ENCODE data around the gene U2AF2.

Gene U2AF2

DNA sequence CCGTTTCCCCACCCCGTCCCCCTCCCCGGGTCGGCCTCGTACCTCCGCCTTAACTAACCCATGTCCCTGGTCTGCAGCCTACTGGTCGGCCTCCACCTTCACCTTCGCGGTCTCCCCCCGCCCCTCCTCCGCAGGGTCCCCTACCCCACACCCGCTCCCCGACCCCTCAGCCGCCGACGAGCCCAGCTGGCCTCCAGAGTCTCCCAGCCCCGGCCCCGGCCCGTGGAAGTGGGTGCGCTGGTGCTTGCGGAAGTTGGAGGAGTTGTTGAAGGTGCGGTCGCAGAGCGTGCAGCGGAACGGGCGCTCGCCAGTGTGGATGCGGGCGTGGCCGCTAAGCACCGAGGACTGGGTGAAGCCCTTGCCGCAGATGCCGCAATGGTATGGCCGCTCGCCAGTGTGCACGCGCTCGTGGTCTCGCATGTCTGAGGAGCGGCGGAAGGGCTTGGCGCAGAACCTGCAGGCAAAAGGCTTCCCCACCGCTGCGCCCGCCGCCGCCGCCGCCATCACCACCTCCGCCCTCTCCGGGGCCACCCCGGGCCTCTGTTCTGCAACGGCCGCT, 33.1 kb upstream of the U2AF2 start:
- no peak for DNase-seq (ENCODE audit: low read depth)

- no peak for DNase-seq (ENCODE audit: low read depth)
Measured at GRCh38 chr19:55622242-55622969, 32.4 kb upstream of the U2AF2 start.

- no peak for DNase-seq (ENCODE audit: low read depth)
Measured at GRCh38 chr19:55623130-55623529, 31.7 kb upstream of the U2AF2 start.

- DNase-seq (ENCODE audit: low read depth) = no peak
Measured at GRCh38 chr19:55623561-55623960, 31.3 kb upstream of the U2AF2 start.

GRCh38 chr19:55624109-55625003, 30.5 kb upstream of the U2AF2 start, which contains the start of gene ZNF784:
TSS of gene ZNF784 (minus strand) at chr19:55624566. CDS start at chr19:55624561, 5 bp downstream.
- DNase-seq (ENCODE audit: low read depth) = peak; percentile 81

GRCh38 chr19:55625004-55625326, 29.9 kb upstream of the U2AF2 start:
- no peak for DNase-seq (ENCODE audit: low read depth)

DNA sequence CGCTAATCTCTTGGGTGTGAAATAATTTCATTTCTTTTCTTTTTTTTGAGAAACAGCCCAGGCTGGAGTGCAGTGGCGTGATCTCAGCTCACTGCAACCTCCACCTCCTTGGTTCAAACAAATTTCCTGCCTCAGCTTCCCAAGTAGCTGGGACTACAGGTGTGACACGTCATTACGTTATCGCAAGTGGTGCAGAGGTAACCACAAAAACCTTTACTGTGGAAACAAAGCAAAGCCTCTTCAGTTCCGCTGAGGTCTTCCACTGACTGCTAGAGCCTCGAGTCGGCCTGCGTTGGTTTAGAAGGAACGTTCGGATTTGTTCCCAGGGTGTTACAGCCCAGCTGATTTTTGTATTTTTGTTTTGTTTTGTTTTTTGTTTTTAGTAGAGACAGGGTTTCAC, 28.5 kb upstream of the U2AF2 start:
- DNase-seq (ENCODE audit: low read depth) = no peak

DNA sequence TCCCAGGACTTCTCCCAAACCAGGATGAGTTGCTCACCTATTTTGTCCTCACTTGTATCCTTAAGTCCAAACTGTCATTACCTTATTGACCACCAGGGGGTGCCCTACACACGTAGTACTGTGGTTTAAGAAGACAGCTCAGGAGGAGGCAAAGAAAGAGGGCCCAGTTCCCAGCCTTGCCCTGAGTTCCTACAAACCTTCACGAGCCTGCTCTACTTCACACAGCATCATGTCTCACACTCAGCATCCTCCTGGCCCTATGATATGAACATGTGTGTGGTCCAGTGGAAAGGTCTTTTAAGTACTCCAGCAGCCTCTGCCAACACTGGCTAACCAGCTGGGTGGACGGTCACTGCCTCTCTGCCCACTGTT, 22.4 kb upstream of the U2AF2 start:
- peak; percentile 83 for DNase-seq (ENCODE audit: low read depth)

GRCh38 chr19:55633861-55634260, 21.0 kb upstream of the U2AF2 start:
- DNase-seq (ENCODE audit: low read depth) = no peak

DNA sequence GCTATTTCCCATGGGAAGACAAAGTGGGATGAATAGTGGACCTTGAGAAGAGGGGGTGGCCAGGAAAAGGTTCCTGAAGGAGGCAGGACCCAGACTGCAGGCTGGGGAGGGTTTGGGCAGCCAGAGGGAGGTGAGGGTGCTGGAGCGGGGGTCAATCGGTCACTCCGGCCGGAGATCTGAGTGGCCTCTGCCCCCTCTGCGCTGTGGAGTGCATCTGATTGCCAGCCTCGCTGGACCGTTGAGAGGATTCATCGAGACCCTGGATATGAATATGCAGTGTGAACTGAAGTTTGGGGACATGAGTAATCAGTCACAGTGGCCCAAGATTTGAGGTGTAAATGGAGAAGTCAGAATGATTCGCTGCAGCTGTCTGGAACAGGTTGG, 19.5 kb upstream of the U2AF2 start:
- no peak for DNase-seq (ENCODE audit: low read depth)

GRCh38 chr19:55635856-55636440, 18.9 kb upstream of the U2AF2 start:
- DNase-seq (ENCODE audit: low read depth) = no peak

DNA sequence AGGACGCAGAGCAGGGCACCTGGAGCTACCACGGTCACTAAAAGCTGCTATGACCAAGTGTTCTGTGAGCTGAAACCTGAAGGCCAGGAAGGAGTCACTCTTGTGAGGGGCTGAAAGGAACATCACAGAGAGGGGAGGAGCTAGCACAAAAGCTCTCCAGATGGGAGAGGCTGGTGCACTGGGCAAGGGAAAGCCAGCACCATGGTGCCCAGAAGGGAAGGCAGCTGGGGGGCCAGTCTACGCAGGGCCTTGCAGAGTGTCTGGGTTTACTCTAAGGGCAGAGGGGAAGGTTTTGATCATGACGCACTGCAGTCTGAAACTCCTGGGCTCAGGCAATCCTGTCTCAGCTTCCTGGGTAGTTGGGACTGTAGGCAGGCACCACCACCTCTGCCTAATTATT, 18.1 kb upstream of the U2AF2 start:
- no peak for DNase-seq (ENCODE audit: low read depth)

DNA sequence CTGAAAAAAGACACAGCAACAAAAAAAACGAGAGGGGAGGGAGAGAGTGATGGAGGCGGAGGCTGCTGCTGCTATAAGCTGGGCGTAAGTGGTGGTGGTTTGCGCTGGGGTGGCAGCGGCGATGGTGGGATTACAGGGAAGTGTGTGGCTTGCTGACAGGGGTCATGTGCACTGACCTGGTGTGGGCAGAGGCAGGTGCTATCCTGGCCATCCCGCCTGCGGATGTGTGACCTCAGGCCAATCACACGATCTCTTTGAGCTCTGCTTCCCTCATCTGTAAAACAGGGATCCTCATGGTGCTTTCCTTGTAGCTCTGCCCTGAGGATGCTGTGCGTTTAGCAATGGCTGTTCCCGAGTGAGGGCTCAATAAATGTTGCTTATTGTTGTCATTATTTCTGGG, 17.3 kb upstream of the U2AF2 start:
- no peak for DNase-seq (ENCODE audit: low read depth)

DNA sequence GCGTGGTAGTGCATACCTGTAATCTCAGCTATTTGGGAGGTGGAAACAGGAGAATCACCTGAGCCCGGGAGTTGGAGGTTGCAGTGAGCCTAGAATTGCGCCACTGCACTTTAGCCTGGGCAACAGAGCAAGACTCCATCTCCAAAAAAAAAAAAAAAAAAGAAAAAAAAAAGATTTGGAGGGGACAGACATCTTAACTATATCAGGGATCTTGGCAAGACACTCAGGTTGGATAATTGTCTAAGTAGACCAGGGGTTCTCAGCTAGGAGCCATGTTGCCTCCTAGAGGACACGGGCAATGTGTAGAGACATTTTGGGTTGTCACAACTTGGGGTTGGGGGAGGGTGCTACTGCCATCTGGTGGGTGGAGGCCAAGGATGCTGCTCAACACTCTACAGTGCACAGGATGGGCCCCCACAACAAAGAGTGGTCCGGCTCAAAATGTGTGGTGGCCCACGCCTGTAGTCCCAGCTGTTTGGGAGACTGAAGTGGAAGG, 15.9 kb upstream of the U2AF2 start:
- no peak for DNase-seq (ENCODE audit: low read depth)

DNA sequence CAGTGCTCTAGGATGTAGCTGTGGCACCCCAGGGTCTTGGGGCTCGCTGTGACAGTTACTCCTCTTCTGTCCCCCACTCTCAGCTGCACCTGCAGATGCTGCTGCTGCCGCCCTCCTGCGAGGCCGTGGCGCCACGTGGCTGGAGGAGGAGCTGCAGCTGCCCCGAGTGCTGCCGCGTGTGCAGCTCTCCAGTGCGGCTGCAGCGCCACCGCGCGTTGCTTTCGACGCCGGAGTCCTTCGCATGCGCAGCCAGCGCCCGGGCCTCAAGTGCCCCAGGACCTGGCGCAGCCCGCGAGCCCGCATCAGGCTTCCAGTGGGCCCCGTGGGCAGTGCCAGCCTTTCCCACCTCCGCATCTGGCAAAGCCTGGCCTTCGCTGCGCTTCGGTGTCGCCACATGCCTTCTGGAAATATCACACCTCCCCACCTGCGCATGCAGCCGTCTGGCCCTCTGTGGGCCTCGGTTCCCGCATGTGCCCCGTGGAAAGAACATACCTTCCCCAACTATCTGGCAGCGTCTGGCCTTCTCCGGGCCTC, 14.7 kb upstream of the U2AF2 start:
- DNase-seq (ENCODE audit: low read depth) = no peak

DNA sequence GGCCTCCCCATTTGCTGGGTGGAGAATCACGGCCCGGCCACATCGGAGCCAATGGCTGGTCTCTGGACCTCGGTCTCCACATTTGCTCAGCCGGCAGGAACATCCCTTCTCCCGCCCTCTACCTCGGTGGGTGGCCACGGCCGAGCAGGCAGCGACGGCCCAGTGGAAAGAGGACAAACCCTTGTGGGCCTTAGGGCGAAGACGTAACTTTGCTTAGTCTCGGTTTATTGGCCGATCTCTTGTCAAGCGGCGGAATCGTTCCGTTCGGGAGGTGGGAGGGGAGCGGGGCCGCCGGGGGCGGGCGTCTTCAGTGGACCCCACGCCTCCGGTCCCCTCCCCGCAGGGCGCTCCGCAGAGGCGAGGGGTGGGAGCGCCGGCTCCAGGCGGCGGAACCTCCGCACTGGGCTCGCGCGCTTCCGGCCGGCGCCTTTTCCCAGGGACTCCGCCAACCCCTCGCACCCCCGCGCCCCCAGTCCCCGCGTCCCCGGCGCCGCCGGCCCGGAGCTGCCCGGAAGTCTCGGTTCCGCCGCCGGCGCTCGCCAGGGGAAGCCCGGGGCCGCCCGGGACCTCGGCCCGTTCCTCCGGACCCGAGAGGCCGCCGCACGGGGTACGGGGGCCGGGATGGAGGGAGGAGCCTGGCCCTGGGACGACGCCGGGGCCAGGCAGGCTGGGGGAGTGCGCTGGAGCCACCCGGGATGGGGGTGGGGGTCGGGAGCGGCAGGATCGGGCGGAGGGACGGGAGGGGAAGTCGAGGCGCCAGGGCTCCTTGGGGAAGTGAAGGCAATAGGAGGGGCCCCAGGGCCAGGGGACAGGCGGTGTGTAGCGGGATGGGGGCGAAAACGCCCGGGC, 14.0 kb upstream of the U2AF2 start, which contains the start of gene ZNF580:
TSS of gene ZNF580 (plus strand) at position 426 of the 849 bp plus-strand sequence. CDS start 1,507 bp downstream, outside the sequence.
- no peak for DNase-seq (ENCODE audit: low read depth)

- no peak for DNase-seq (ENCODE audit: low read depth)
Measured at GRCh38 chr19:55641426-55642152, 13.2 kb upstream of the U2AF2 start.

GRCh38 chr19:55642153-55643002, 12.5 kb upstream of the U2AF2 start:
- no peak for DNase-seq (ENCODE audit: low read depth)
